ENCODE measurements around the gene JMJD7.

Gene JMJD7

GRCh38 chr15:41884458-41884857 is 56.6 kb downstream of the JMJD7 start:
- no peak for DNase-seq (ENCODE audit: low spot score)

- DNase-seq (ENCODE audit: low spot score) = no peak
Measured at GRCh38 chr15:41885321-41885720, 57.4 kb downstream of the JMJD7 start.

DNA sequence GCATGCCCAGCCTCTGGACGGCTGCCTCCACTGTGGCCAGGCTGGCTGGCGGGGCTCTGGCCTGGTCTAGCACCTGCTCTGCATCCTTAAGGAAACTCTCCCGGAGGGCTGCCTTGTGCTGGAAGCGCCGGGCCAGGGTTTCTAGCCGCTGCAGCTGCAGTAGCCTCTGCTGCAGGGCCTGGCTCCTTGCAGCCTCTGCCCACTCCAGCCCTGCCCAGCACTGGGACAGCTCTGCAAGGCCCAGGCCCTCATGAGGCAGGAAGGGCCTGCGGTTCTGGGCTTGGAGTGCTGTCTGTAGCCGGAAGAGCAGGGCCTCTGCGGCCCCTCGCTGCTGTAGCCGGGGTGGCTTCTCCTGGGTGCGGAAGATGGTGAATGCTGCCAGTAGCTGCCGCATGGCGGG is 57.9 kb downstream of the JMJD7 start:
- DNase-seq (ENCODE audit: low spot score) = no peak

DNA sequence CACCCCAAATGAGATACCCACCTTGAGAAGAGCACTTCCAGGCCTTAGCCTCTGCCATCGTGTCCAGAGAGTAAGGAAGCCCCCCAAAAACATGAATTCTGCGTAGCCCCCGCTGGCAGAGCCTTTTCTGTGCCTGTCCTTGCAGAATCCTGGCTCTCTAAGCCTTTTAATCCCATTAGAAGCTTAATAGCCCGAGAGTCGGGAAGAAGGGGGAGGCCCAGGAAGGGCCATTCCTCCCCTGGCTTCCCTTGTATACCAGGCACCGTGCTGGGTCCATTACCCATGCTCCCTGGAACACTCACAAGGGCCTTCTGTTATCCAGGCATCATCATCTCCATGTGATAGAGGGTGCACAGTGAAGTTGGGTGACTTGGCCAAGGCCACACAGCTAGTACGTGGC is 58.8 kb downstream of the JMJD7 start:
- DNase-seq (ENCODE audit: low spot score) = no peak

DNA sequence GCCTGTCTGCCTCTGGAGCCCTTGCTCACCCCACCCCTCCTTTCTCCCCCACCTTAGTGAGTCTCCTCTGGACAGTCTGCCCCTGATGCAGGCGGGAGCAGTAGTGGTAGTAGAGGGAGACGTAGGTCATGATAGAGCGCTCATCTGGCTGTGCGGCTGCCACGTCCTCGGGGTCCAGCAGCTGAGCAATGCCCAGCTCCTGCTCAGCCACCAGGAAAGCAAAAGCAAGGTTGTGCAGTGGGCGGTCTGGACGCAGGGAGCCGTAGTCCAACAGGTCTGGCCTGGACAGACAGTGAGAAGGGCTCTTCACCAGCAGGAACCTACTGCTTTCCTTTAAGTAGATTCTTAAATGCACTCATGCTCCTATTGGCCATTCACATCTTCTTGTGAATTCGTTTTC is 59.3 kb downstream of the JMJD7 start:
- DNase-seq (ENCODE audit: low spot score) = no peak
